HEK293T (cell line): Measurements from ENCODE around the gene MMD2.

Experiments
- CTCF ChIA-PET: fragments of 350-600 bp; formaldehyde crosslinking; extraction: SDS; loops from one replicate; lab custom pipeline; 2021; ENCODE audit warnings: antibody characterized with exemption, inconsistent platforms; lab: Yijun Ruan, JAX
- POLR2A ChIA-PET: fragments of 350-600 bp; formaldehyde crosslinking; extraction: SDS; loops from one replicate; lab custom pipeline; 2020; ENCODE audit warnings: antibody characterized with exemption, inconsistent platforms; lab: Yijun Ruan, JAX
- DNase-seq: peaks from one replicate; pipeline ENCODE4 v3.0.0; 2012; ENCODE audit warnings: mixed read lengths; ENCODE audit errors: extremely low spot score
- BHLHE40 ChIP-seq: fragments of 450-650 bp; IDR thresholded peaks from 2 replicates; pipeline ENCODE4 v1.6.1; 2016; ENCODE audit warnings: mild to moderate bottlenecking, moderate library complexity, borderline replicate concordance
- CTBP1 ChIP-seq: fragments of 450-650 bp; IDR thresholded peaks from 2 replicates; pipeline ENCODE4 v1.6.1; 2016; ENCODE audit warnings: borderline replicate concordance
- ELF4 ChIP-seq: fragments of 450-650 bp; IDR thresholded peaks from 2 replicates; pipeline ENCODE4 v1.6.1; 2017; ENCODE audit warnings: antibody characterized with exemption
- FOXA1 ChIP-seq: fragments of 450-650 bp; IDR thresholded peaks from 2 replicates; pipeline ENCODE4 v1.6.1; 2016; ENCODE audit warnings: mild to moderate bottlenecking
- L3MBTL2 ChIP-seq: fragments of 450-650 bp; conservative IDR thresholded peaks from 2 replicates; pipeline ENCODE4 v1.6.1; 2016; ENCODE audit warnings: mild to moderate bottlenecking
- SP1 ChIP-seq: fragments of 450-650 bp; IDR thresholded peaks from 2 replicates; pipeline ENCODE4 v1.6.1; 2017
- TF ChIP-seq, protein P1 (sequence below): fragments of 450-650 bp; IDR thresholded peaks from 2 replicates; pipeline ENCODE4 v1.6.1; 2016

The MMD2 gene

DNA sequence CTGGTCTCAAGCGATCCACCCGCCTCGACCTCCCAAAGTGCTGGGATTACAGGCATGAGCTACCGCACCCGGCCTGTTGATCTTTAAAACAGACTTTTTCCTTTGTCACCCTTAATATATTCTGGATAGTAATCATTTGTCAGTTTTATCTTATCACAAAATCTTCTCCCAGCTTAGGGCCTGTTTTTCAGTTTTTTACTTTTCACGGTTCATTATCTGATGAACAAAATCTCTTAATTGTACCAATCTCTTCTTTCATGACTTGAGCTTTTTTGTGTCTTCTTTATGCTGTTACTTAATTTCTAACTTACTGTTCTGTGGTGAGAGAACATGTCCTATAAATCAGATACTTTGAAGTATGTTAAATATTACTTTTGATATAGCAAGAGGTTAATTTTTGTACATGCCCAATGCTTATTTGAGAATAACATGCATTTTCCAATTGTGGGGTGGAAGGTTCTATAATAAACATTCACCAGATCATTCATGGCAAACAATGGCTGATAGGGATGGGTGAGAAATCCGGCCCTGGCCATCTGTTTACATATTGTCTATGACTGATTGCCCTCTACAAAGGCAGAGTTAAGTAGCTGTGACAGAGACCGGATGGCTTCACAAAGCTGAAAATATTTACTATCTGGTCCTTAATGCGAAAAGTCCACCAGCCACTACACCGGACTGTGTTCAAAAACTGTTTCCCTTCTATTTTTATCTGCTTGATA is 102.5 kb downstream of the MMD2 start:
- TF ChIP-seq, protein P1, sequence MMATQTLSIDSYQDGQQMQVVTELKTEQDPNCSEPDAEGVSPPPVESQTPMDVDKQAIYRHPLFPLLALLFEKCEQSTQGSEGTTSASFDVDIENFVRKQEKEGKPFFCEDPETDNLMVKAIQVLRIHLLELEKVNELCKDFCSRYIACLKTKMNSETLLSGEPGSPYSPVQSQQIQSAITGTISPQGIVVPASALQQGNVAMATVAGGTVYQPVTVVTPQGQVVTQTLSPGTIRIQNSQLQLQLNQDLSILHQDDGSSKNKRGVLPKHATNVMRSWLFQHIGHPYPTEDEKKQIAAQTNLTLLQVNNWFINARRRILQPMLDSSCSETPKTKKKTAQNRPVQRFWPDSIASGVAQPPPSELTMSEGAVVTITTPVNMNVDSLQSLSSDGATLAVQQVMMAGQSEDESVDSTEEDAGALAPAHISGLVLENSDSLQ: no peak
- no peak for TF ChIP-seq BHLHE40
- TF ChIP-seq L3MBTL2: no peak
- no peak for TF ChIP-seq SP1
- no peak for TF ChIP-seq ELF4
- no peak for TF ChIP-seq CTBP1
- no peak for TF ChIP-seq FOXA1

More for the DNA sequence above, 102.5 kb downstream of the MMD2 start:
- ChIA-PET CTCF (interaction anchor here (1.1 kb wide), 1 partner anchor 58 kb away, joined by 4 read pairs; no protein-coding TSS in a partner anchor), POLR2A (no interaction called here)
- DNase-seq: no peak
